Glutamatergic neuron (in vitro differentiated cells): ENCODE data around the gene OR6K3. TPM values are rescaled to one million over a fixed set of nuclear protein-coding genes. Genes with fewer than 3 reads are reported as not detected.

Experiments
- DNase-seq: peaks from one replicate; pipeline ENCODE4 v3.0.0; 2022
- H3K27ac Mint-ChIP-seq: one replicate; pipeline ENCODE4 v1.8.0; 2020; ENCODE audit warnings: mild to moderate bottlenecking, mixed read lengths, inconsistent platforms; ENCODE audit not compliant: unreplicated experiment
- H3K27me3 Mint-ChIP-seq: one replicate; pipeline ENCODE4 v1.8.0; 2020; ENCODE audit warnings: mild to moderate bottlenecking, moderate library complexity, mixed read lengths, inconsistent platforms; ENCODE audit not compliant: unreplicated experiment
- H3K36me3 Mint-ChIP-seq: one replicate; pipeline ENCODE4 v1.8.0; 2020; ENCODE audit warnings: mild to moderate bottlenecking, mixed read lengths, inconsistent platforms; ENCODE audit not compliant: unreplicated experiment
- H3K4me1 Mint-ChIP-seq: one replicate; pipeline ENCODE4 v1.8.0; 2020; ENCODE audit warnings: mild to moderate bottlenecking, low read depth, mixed read lengths, inconsistent platforms; ENCODE audit not compliant: unreplicated experiment
- H3K4me3 Mint-ChIP-seq: one replicate; pipeline ENCODE4 v1.8.0; 2020; ENCODE audit warnings: mild to moderate bottlenecking, mixed read lengths, inconsistent platforms; ENCODE audit not compliant: unreplicated experiment
- H3K9me3 Mint-ChIP-seq: one replicate; pipeline ENCODE4 v1.8.0; 2020; ENCODE audit warnings: mild to moderate bottlenecking, moderate library complexity, mixed read lengths, inconsistent platforms; ENCODE audit not compliant: unreplicated experiment
- long read RNA-seq: library from polyadenylated mRNA; unstranded; transcript quantifications from one replicate; pipeline ENCODE4 v2.0.0, GENCODE V29; 2020; ENCODE audit not compliant: unreplicated experiment
- total RNA-seq: library from RNA; stranded (reverse); fragmentation: NEBNext Ultra II Directional; extraction: Animal tissue kit (Norgen Biotek cat#: 25700); gene quantifications from one replicate; pipeline ENCODE4 v1.2.1, GENCODE V29; 2021; ENCODE audit not compliant: unreplicated experiment
- TF ChIP-seq, protein P1 (sequence below): fragments of 200-600 bp; sonication (generic); IDR thresholded peaks from one replicate; pipeline ENCODE4 v1.5.0; 2021; ENCODE audit not compliant: partially characterized antibody, unreplicated experiment

Gene OR6K3, protein sequence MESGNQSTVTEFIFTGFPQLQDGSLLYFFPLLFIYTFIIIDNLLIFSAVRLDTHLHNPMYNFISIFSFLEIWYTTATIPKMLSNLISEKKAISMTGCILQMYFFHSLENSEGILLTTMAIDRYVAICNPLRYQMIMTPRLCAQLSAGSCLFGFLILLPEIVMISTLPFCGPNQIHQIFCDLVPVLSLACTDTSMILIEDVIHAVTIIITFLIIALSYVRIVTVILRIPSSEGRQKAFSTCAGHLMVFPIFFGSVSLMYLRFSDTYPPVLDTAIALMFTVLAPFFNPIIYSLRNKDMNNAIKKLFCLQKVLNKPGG
- total RNA-seq = not detected
- long read RNA-seq = 0 reads

DNA sequence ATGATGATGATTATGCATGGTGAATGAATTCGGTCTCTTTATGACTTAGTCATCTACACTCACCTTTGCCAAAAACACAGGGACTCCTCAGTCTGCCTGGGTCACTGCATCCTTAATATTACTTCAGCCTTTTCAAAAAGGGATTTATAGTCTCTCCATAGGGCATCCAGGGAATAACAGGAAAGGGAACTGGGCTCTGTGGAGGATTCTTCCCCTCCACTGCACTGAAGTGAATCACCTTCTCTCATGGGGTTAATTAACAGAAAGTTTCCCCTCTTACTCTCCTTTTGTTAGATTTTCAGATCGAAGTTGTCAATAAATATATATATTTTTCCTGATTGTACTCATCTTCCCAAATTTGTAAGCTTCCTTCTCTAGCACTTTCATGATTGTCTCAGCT is at the start of gene OR6K3:
Gene OR6K3, minus strand, starts transcription at position 101 of the 400 bp plus-strand sequence. CDS start 2,605 bp downstream, outside the sequence.
- H3K4me3 Mint-ChIP-seq = no peak within 1 kb of the TSS
- H3K4me1 Mint-ChIP-seq = no peaks in the 10 kb centered on the region
- H3K27ac Mint-ChIP-seq = no peak within 1 kb of the TSS
- DNase-seq = no peak
- H3K9me3 Mint-ChIP-seq = no peaks in the 10 kb centered on the region
- H3K27me3 Mint-ChIP-seq = peaks cover 3% of the 10 kb centered on the region
- TF ChIP-seq, protein P1, sequence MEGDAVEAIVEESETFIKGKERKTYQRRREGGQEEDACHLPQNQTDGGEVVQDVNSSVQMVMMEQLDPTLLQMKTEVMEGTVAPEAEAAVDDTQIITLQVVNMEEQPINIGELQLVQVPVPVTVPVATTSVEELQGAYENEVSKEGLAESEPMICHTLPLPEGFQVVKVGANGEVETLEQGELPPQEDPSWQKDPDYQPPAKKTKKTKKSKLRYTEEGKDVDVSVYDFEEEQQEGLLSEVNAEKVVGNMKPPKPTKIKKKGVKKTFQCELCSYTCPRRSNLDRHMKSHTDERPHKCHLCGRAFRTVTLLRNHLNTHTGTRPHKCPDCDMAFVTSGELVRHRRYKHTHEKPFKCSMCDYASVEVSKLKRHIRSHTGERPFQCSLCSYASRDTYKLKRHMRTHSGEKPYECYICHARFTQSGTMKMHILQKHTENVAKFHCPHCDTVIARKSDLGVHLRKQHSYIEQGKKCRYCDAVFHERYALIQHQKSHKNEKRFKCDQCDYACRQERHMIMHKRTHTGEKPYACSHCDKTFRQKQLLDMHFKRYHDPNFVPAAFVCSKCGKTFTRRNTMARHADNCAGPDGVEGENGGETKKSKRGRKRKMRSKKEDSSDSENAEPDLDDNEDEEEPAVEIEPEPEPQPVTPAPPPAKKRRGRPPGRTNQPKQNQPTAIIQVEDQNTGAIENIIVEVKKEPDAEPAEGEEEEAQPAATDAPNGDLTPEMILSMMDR = no peak
- H3K36me3 Mint-ChIP-seq = no peaks in the 10 kb centered on the region

DNA sequence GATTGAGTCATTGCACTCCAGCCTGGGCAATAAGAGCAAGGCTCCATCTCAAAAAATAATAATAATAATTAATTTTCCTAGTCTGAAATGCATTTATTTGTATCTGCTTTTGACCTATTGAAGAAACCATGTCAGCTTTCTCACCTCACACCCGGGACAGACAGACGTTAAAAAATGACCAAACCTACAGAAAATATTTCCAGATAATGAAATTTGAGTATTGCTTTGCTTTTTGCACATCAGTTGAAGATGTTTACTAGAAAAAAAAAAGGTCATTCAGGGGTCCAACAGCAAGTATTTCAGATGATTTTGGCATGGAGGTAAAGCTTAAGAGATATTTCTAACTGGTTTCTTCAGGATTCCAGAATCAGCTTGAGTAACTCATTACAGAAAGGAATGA is 33.9 kb upstream of the OR6K3 start, which contains the start of gene OR6K6:
Gene OR6K6, plus strand, starts transcription at position 301 of the 400 bp plus-strand sequence. CDS start 168 bp downstream, outside the sequence.
- Mint-ChIP-seq H3K27ac (no peak within 1 kb of the TSS), H3K36me3 (no peaks in the 10 kb centered on the region), H3K9me3 (no peaks in the 10 kb centered on the region), H3K4me1 (no peaks in the 10 kb centered on the region), H3K27me3 (peaks cover 3% of the 10 kb centered on the region), H3K4me3 (no peak within 1 kb of the TSS)
- no peak for DNase-seq
- TF ChIP-seq, protein P1 = no peak

DNA sequence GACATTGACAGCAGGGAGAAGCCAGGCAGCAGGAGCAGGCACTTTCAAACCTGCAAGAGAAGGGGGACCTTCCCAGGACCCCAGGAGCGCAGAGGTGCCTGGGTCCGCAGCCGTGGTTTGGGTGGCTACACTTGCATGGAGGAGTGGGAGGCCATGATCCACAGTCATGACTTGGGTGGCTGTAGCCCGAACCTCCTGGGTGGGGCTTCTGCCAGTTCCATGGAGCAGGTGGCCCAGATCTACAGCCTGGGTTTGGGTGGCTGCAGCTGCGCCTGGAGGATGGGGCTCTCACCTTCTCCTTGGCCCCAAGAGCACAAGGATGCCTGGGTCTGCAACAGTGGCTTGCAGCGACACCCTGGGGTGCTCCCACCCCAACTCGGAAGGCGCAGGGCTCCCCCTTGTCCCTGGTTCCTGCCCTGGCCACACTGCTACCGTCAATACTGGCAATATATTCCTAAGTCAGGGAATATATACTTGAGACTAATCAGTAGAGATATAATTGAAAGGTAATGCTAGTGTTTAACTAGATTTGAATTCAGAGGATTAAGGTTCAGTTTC is 31.7 kb upstream of the OR6K3 start:
- Mint-ChIP-seq H3K4me3 (no peak overlapping the region), H3K9me3 (no peaks in the 10 kb centered on the region), H3K4me1 (no peaks in the 10 kb centered on the region), H3K27ac (no peak overlapping the region), H3K36me3 (no peaks in the 10 kb centered on the region), H3K27me3 (peaks cover 3% of the 10 kb centered on the region)
- DNase-seq = no peak
- TF ChIP-seq, protein P1 = no peak

DNA sequence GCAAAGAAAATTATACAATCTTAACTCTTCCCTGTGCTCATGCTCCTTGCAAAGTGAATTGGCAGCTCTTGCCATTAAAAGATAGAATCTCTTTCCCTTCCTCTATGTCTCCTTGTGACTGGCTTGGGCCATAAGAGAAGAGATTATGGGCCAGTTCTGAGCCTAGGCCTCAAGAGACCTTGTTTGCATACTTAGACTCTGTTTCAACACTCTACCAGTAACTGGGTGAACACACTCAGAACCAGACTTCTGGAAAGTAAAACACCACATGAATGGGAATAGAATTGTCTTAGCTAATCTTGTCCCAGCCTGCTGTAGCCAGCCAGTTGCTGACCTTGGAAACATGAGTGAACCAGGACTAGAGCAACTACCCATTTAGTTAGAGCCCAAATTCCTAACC is 15.3 kb upstream of the OR6K3 start:
- Mint-ChIP-seq H3K36me3 (no peaks in the 10 kb centered on the region), H3K4me1 (no peaks in the 10 kb centered on the region), H3K9me3 (no peaks in the 10 kb centered on the region), H3K4me3 (no peak overlapping the region), H3K27ac (no peak overlapping the region), H3K27me3 (peaks cover 4% of the 10 kb centered on the region)
- DNase-seq = no peak
- TF ChIP-seq, protein P1 = no peak

DNA sequence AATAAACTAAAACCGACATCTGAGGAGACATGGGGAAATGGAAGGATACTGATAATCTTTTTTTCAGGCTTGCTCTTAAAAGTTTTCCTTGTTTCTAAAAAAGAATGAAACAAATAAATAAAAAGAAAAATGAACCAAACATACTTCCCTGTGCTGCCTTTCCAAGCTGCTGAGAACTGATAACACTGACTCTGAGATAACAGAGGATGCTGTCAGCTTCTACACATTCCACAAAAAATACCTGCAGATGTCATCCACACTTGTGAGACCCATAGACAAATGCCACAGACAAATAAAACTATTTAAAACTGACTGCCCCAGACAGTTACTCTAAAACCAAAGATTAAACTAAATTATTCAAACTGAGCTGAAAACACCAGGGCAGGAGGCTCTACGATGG is 12.0 kb upstream of the OR6K3 start:
- Mint-ChIP-seq H3K27me3 (peaks cover 4% of the 10 kb centered on the region), H3K27ac (no peak overlapping the region), H3K4me1 (no peaks in the 10 kb centered on the region), H3K4me3 (no peak overlapping the region), H3K36me3 (no peaks in the 10 kb centered on the region), H3K9me3 (no peaks in the 10 kb centered on the region)
- DNase-seq = no peak
- TF ChIP-seq, protein P1 = no peak
